ENCODE measurements around the gene CENPF. TPM values are rescaled to one million over a fixed set of nuclear protein-coding genes. Genes with fewer than 3 reads are reported as not detected.
"Not testable (repeated sequence)": the region's sequence is repeated elsewhere in the genome, so short reads cannot be mapped to it uniquely, and the experiment has no call there.

The CENPF gene
- total RNA-seq, 1 donor from 2014 or later: 4.7 TPM

GRCh38 chr1:214571281-214571680 is 31.7 kb upstream of the CENPF start:
- H3K9me3 ChIP-seq (ENCODE audit: control insufficient read depth in 3 of 3, low read length in 3 of 3): no peaks in the 10 kb centered on the region
- H3K9ac ChIP-seq (ENCODE audit: low read depth in 1 of 3, low read length in 3 of 3): no peak overlapping the region
- no peak overlapping the region for H3K4me3 ChIP-seq (ENCODE audit: low read length in 3 of 3)
- H3K4me1 ChIP-seq (ENCODE audit: control insufficient read depth in 3 of 3, insufficient read depth in 3 of 3, low read length in 3 of 3): peaks cover 5 to 10% (median 7%) of the 10 kb centered on the region in 3 donors
- no peak overlapping the region for H3K27ac ChIP-seq (ENCODE audit: low read depth, low read length)
- no peaks in the 10 kb centered on the region for H3K36me3 ChIP-seq (ENCODE audit: control insufficient read depth in 3 of 3, insufficient read depth in 3 of 3, low read length in 3 of 3)
- H3K27me3 ChIP-seq (ENCODE audit: control insufficient read depth in 3 of 3, insufficient read depth in 3 of 3, low read length in 3 of 3): no peaks in the 10 kb centered on the region

- peak overlapping the region in 1 of 3 donors; percentile 32 for H3K4me3 ChIP-seq (ENCODE audit: low read length in 3 of 3)
- H3K36me3 ChIP-seq (ENCODE audit: control insufficient read depth in 3 of 3, insufficient read depth in 3 of 3, low read length in 3 of 3): no peaks in the 10 kb centered on the region
- H3K9me3 ChIP-seq (ENCODE audit: control insufficient read depth in 3 of 3, low read length in 3 of 3): peaks cover 0 to 3% (median 0%) of the 10 kb centered on the region in 3 donors
- peak overlapping the region in 2 of 3 donors; percentile 4 to 35 for H3K9ac ChIP-seq (ENCODE audit: low read depth in 1 of 3, low read length in 3 of 3)
- H3K27me3 ChIP-seq (ENCODE audit: control insufficient read depth in 3 of 3, insufficient read depth in 3 of 3, low read length in 3 of 3): no peaks in the 10 kb centered on the region
- peaks cover 5 to 10% (median 7%) of the 10 kb centered on the region in 3 donors for H3K4me1 ChIP-seq (ENCODE audit: control insufficient read depth in 3 of 3, insufficient read depth in 3 of 3, low read length in 3 of 3)
- H3K27ac ChIP-seq (ENCODE audit: low read depth, low read length): no peak overlapping the region
Observed at GRCh38 chr1:214573386-214574318, 29.3 kb upstream of the CENPF start.

GRCh38 chr1:214574598-214575411 is 28.2 kb upstream of the CENPF start:
- H3K36me3 ChIP-seq (ENCODE audit: control insufficient read depth in 3 of 3, insufficient read depth in 3 of 3, low read length in 3 of 3): no peaks in the 10 kb centered on the region
- peaks cover 0 to 3% (median 0%) of the 10 kb centered on the region in 3 donors for H3K9me3 ChIP-seq (ENCODE audit: control insufficient read depth in 3 of 3, low read length in 3 of 3)
- no peaks in the 10 kb centered on the region for H3K27me3 ChIP-seq (ENCODE audit: control insufficient read depth in 3 of 3, insufficient read depth in 3 of 3, low read length in 3 of 3)
- no peak overlapping the region for H3K9ac ChIP-seq (ENCODE audit: low read depth in 1 of 3, low read length in 3 of 3)
- no peak overlapping the region for H3K4me3 ChIP-seq (ENCODE audit: low read length in 3 of 3)
- H3K4me1 ChIP-seq (ENCODE audit: control insufficient read depth in 3 of 3, insufficient read depth in 3 of 3, low read length in 3 of 3): peaks cover 5 to 10% (median 7%) of the 10 kb centered on the region in 3 donors
- H3K27ac ChIP-seq (ENCODE audit: low read depth, low read length): no peak overlapping the region

- not testable (repeated sequence) for H3K36me3 ChIP-seq (ENCODE audit: control insufficient read depth in 3 of 3, insufficient read depth in 3 of 3, low read length in 3 of 3); H3K27ac ChIP-seq (ENCODE audit: low read depth, low read length); H3K4me3 ChIP-seq (ENCODE audit: low read length in 3 of 3); H3K9me3 ChIP-seq (ENCODE audit: control insufficient read depth in 3 of 3, low read length in 3 of 3); H3K27me3 ChIP-seq (ENCODE audit: control insufficient read depth in 3 of 3, insufficient read depth in 3 of 3, low read length in 3 of 3); H3K9ac ChIP-seq (ENCODE audit: low read depth in 1 of 3, low read length in 3 of 3)
- peaks cover 5 to 10% (median 7%) of the 10 kb centered on the region in 3 donors for H3K4me1 ChIP-seq (ENCODE audit: control insufficient read depth in 3 of 3, insufficient read depth in 3 of 3, low read length in 3 of 3)
Observed at GRCh38 chr1:214576120-214576519, 26.9 kb upstream of the CENPF start.

- no peaks in the 10 kb centered on the region for H3K27me3 ChIP-seq (ENCODE audit: control insufficient read depth in 3 of 3, insufficient read depth in 3 of 3, low read length in 3 of 3)
- no peak overlapping the region for H3K27ac ChIP-seq (ENCODE audit: low read depth, low read length)
- no peak overlapping the region for H3K4me3 ChIP-seq (ENCODE audit: low read length in 3 of 3)
- H3K9ac ChIP-seq (ENCODE audit: low read depth in 1 of 3, low read length in 3 of 3): no peak overlapping the region
- peaks cover 3 to 9% (median 3%) of the 10 kb centered on the region in 3 donors for H3K4me1 ChIP-seq (ENCODE audit: control insufficient read depth in 3 of 3, insufficient read depth in 3 of 3, low read length in 3 of 3)
- H3K9me3 ChIP-seq (ENCODE audit: control insufficient read depth in 3 of 3, low read length in 3 of 3): peaks cover 0 to 3% (median 0%) of the 10 kb centered on the region in 3 donors
- no peaks in the 10 kb centered on the region for H3K36me3 ChIP-seq (ENCODE audit: control insufficient read depth in 3 of 3, insufficient read depth in 3 of 3, low read length in 3 of 3)
Observed at GRCh38 chr1:214579183-214579582, 23.8 kb upstream of the CENPF start.

- H3K36me3 ChIP-seq (ENCODE audit: control insufficient read depth in 3 of 3, insufficient read depth in 3 of 3, low read length in 3 of 3): no peaks in the 10 kb centered on the region
- H3K4me3 ChIP-seq (ENCODE audit: low read length in 3 of 3): no peak overlapping the region
- H3K9ac ChIP-seq (ENCODE audit: low read depth in 1 of 3, low read length in 3 of 3): no peak overlapping the region
- H3K9me3 ChIP-seq (ENCODE audit: control insufficient read depth in 3 of 3, low read length in 3 of 3): peaks cover 0 to 3% (median 0%) of the 10 kb centered on the region in 3 donors
- H3K27ac ChIP-seq (ENCODE audit: low read depth, low read length): no peak overlapping the region
- H3K4me1 ChIP-seq (ENCODE audit: control insufficient read depth in 3 of 3, insufficient read depth in 3 of 3, low read length in 3 of 3): peaks cover 2 to 9% (median 3%) of the 10 kb centered on the region in 3 donors
- no peaks in the 10 kb centered on the region for H3K27me3 ChIP-seq (ENCODE audit: control insufficient read depth in 3 of 3, insufficient read depth in 3 of 3, low read length in 3 of 3)
Observed at GRCh38 chr1:214581785-214582184, 21.2 kb upstream of the CENPF start.

GRCh38 chr1:214582289-214582891 is 20.6 kb upstream of the CENPF start:
- Histone ChIP-seq H3K9ac (ENCODE audit: low read depth in 1 of 3, low read length in 3 of 3) (no peak overlapping the region), H3K27ac (ENCODE audit: low read depth, low read length) (no peak overlapping the region), H3K27me3 (ENCODE audit: control insufficient read depth in 3 of 3, insufficient read depth in 3 of 3, low read length in 3 of 3) (no peaks in the 10 kb centered on the region)

GRCh38 chr1:214583113-214583512 is 19.9 kb upstream of the CENPF start:
- Histone ChIP-seq H3K27ac (ENCODE audit: low read depth, low read length) (no peak overlapping the region), H3K4me3 (ENCODE audit: low read length in 3 of 3) (no peak overlapping the region), H3K36me3 (ENCODE audit: control insufficient read depth in 3 of 3, insufficient read depth in 3 of 3, low read length in 3 of 3) (no peaks in the 10 kb centered on the region), H3K9ac (ENCODE audit: low read depth in 1 of 3, low read length in 3 of 3) (no peak overlapping the region), H3K27me3 (ENCODE audit: control insufficient read depth in 3 of 3, insufficient read depth in 3 of 3, low read length in 3 of 3) (no peaks in the 10 kb centered on the region), H3K4me1 (ENCODE audit: control insufficient read depth in 3 of 3, insufficient read depth in 3 of 3, low read length in 3 of 3) (peaks cover 2 to 9% (median 5%) of the 10 kb centered on the region in 3 donors), H3K9me3 (ENCODE audit: control insufficient read depth in 3 of 3, low read length in 3 of 3) (no peaks in the 10 kb centered on the region)

More at GRCh38 chr1:214582289-214582891, 20.6 kb upstream of the CENPF start:
- no peaks in the 10 kb centered on the region for H3K36me3 ChIP-seq (ENCODE audit: control insufficient read depth in 3 of 3, insufficient read depth in 3 of 3, low read length in 3 of 3)
- peaks cover 2 to 9% (median 3%) of the 10 kb centered on the region in 3 donors for H3K4me1 ChIP-seq (ENCODE audit: control insufficient read depth in 3 of 3, insufficient read depth in 3 of 3, low read length in 3 of 3)
- H3K4me3 ChIP-seq (ENCODE audit: low read length in 3 of 3): no peak overlapping the region
- no peaks in the 10 kb centered on the region for H3K9me3 ChIP-seq (ENCODE audit: control insufficient read depth in 3 of 3, low read length in 3 of 3)

GRCh38 chr1:214583824-214584554 is 19.0 kb upstream of the CENPF start:
- Histone ChIP-seq H3K27me3 (ENCODE audit: control insufficient read depth in 3 of 3, insufficient read depth in 3 of 3, low read length in 3 of 3) (no peaks in the 10 kb centered on the region), H3K36me3 (ENCODE audit: control insufficient read depth in 3 of 3, insufficient read depth in 3 of 3, low read length in 3 of 3) (no peaks in the 10 kb centered on the region), H3K9ac (ENCODE audit: low read depth in 1 of 3, low read length in 3 of 3) (no peak overlapping the region), H3K9me3 (ENCODE audit: control insufficient read depth in 3 of 3, low read length in 3 of 3) (no peaks in the 10 kb centered on the region), H3K4me3 (ENCODE audit: low read length in 3 of 3) (no peak overlapping the region), H3K27ac (ENCODE audit: low read depth, low read length) (no peak overlapping the region), H3K4me1 (ENCODE audit: control insufficient read depth in 3 of 3, insufficient read depth in 3 of 3, low read length in 3 of 3) (peaks cover 2 to 13% (median 5%) of the 10 kb centered on the region in 3 donors)
